Measurements from ENCODE around the gene TCP11L2. TPM values are rescaled to one million over a fixed set of nuclear protein-coding genes. Genes with fewer than 3 reads are reported as not detected.
"Not testable (repeated sequence)": the region's sequence is repeated elsewhere in the genome, so short reads cannot be mapped to it uniquely, and the experiment has no call there.

Gene TCP11L2
- total RNA-seq, 2 experiments from 2014 or later = 5.9 to 6.4 TPM

GRCh38 chr12:106357549-106358395 is 55.2 kb downstream of the TCP11L2 start, which contains the start of gene POLR3B:
POLR3B (plus strand) TSS chr12:106357748; CDS start chr12:106357880, 132 bp downstream.
- CTCF ChIA-PET = interaction anchor here (0.7 to 5.3 kb wide), 40 partner anchors 8 to 598 kb away, joined by 3 to 46 read pairs (median 5); partner anchors contain the start of gene TMEM263
- ATAC-seq = peak; percentile 93
- POLR2A ChIA-PET = interaction anchor here (0.6 to 2.0 kb wide), 9 partner anchors 18 to 396 kb away, joined by 3 to 11 read pairs (median 4); partner anchors contain the start of gene TCP11L2
- Mint-ChIP-seq H3K27me3 (ENCODE audit: low read depth) (no peaks in the 10 kb centered on the region), H3K36me3 (ENCODE audit: low read depth) (peaks cover 2% of the 10 kb centered on the region), H3K9me3 (ENCODE audit: insufficient read depth) (no peaks in the 10 kb centered on the region), H3K4me1 (ENCODE audit: low read depth) (peaks cover 16% of the 10 kb centered on the region), H3K4me3 (peak within 1 kb of the TSS; percentile 89), H3K27ac (peak within 1 kb of the TSS; percentile 91)
- peak; percentile 97 for DNase-seq

DNA sequence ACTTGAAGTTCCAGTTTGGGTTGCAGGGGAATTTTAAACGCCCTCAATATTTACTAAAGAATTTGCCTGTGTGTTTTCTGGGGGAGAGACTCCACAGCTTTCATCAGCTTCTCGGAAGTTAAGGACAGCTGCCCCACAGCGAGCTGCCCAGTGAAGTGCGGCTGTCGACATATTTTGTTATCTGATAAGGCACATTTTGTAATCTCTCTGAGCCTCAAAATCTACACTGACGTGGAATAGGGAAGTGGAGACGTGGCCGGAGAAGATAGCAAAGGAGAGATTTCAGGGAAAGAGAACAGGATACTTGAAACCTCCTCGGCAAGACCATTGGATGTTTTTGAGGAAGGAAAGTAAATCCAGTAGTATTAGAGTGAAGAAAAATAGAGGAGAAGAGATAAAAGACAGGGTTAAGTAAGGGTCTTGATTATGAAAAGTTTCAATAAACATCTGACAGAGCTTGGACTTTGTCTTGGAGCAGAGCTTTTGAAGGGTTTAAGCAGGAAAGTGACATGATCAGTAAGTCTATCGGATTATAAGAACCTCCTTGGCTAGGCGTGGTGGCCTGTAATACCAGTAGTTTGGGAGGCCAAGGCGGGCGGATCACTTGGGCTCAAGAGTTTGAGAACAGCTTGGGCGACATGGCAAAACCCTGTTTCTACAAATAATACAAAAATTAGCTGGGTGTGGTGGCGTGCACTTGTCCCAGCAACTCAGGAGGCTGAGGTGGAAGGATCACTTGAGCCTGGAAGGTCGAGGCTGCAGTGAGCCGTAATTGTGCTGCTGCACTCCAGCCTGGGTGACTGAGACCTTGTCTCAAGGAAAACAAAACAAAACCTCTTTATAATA is 56.1 kb downstream of the TCP11L2 start:
- DNase-seq = no peak
- no peaks in the 10 kb centered on the region for H3K27me3 Mint-ChIP-seq (ENCODE audit: low read depth)
- H3K4me3 Mint-ChIP-seq = peak overlapping the region; percentile 89
- H3K4me1 Mint-ChIP-seq (ENCODE audit: low read depth) = peaks cover 16% of the 10 kb centered on the region
- H3K9me3 Mint-ChIP-seq (ENCODE audit: insufficient read depth) = no peaks in the 10 kb centered on the region
- CTCF ChIA-PET = interaction anchor here (0.7 to 5.3 kb wide), 27 partner anchors 8 to 583 kb away, joined by 3 to 46 read pairs (median 6); no protein-coding TSS in a partner anchor
- H3K36me3 Mint-ChIP-seq (ENCODE audit: low read depth) = peaks cover 2% of the 10 kb centered on the region
- ATAC-seq = peak; percentile 9
- POLR2A ChIA-PET = interaction anchor here (0.6 to 2.0 kb wide), 8 partner anchors 17 to 178 kb away, joined by 3 to 11 read pairs (median 4); partner anchors contain the start of gene TCP11L2
- peak overlapping the region; percentile 91 for H3K27ac Mint-ChIP-seq

DNA sequence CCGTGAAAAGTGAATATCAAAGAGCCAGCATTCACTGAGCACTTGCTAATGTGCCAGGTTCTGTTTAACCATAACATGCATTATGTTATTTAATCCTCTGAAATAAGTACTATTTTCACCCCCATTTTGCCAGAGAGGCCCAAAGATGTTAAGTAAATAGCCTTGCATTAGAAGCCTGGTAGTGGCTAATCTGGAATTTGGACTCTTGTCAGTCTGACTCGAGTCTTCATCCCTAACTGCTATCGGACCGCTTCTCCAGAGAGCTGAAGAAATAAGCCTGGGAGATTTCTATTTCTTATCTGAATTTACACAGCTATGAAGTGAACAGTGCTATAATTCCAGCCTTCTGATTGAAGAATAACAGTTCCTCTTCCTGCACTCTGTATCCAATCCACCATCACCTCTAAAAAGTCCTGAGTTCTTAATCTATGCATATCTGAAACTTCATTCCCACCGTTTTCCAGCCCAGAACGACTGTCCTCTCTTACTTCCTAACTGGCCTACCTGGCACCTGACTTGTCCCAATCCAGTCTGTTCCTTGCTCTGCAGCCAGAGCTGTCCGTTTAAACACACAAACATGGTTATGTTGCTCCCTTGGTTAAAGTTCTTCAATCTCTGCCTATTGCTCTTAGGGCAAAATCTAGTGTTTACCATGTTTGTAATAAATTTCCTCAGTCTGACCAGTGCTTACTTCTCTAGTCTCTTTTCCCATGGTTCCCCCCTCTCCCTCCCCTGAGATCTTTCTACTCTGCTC is 57.3 kb downstream of the TCP11L2 start:
- no peaks in the 10 kb centered on the region for H3K9me3 Mint-ChIP-seq (ENCODE audit: insufficient read depth)
- POLR2A ChIA-PET = no interaction called here
- H3K27ac Mint-ChIP-seq = no peak overlapping the region
- H3K4me1 Mint-ChIP-seq (ENCODE audit: low read depth) = peaks cover 18% of the 10 kb centered on the region
- no peaks in the 10 kb centered on the region for H3K27me3 Mint-ChIP-seq (ENCODE audit: low read depth)
- H3K36me3 Mint-ChIP-seq (ENCODE audit: low read depth) = peaks cover 2% of the 10 kb centered on the region
- no peak for ATAC-seq
- CTCF ChIA-PET = interaction anchor here (0.8 to 5.3 kb wide), 4 partner anchors 19 to 560 kb away, joined by 3 to 46 read pairs (median 20); no protein-coding TSS in a partner anchor
- no peak for DNase-seq
- no peak overlapping the region for H3K4me3 Mint-ChIP-seq

- Mint-ChIP-seq H3K36me3 (ENCODE audit: low read depth) (peaks cover 2% of the 10 kb centered on the region), H3K9me3 (ENCODE audit: insufficient read depth) (no peaks in the 10 kb centered on the region), H3K27ac (no peak overlapping the region), H3K4me1 (ENCODE audit: low read depth) (peaks cover 18% of the 10 kb centered on the region), H3K27me3 (ENCODE audit: low read depth) (no peaks in the 10 kb centered on the region), H3K4me3 (no peak overlapping the region)
- no peak for DNase-seq
- no peak for ATAC-seq
- ChIA-PET CTCF (interaction anchor here (0.8 to 5.3 kb wide), 5 partner anchors 18 to 559 kb away, joined by 3 to 46 read pairs (median 5); no protein-coding TSS in a partner anchor), POLR2A (no interaction called here)
Observed at GRCh38 chr12:106360400-106360994, 58.0 kb downstream of the TCP11L2 start.

GRCh38 chr12:106362971-106363370 is 60.4 kb downstream of the TCP11L2 start:
- ATAC-seq = no peak
- CTCF ChIA-PET = no interaction called here

DNA sequence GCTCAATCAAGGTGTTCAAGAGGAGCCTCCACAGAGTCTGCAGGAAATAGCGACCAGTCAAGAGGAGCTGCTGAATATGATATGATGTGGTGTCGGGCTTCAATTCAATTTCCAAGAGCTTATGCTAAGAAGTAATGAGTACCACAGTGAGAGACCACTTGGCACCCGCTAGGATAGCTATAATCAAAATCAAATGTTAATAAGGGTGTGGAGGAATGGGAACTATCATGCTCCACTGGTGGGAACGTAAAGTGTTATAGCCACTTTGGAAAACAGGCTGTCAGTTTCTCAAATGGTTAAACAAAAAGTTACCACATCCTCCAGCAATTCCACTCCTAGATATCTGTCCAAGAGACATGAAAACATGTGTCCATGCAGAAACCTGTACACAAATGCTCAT is 61.7 kb downstream of the TCP11L2 start:
- H3K27ac Mint-ChIP-seq = no peak overlapping the region
- ChIA-PET CTCF (interaction anchor here (1.7 kb wide), 1 partner anchor 138 kb away, joined by 3 read pairs; no protein-coding TSS in a partner anchor), POLR2A (no interaction called here)
- H3K4me1 Mint-ChIP-seq (ENCODE audit: low read depth) = peaks cover 2% of the 10 kb centered on the region
- H3K36me3 Mint-ChIP-seq (ENCODE audit: low read depth) = peaks cover 2% of the 10 kb centered on the region
- no peaks in the 10 kb centered on the region for H3K9me3 Mint-ChIP-seq (ENCODE audit: insufficient read depth)
- H3K4me3 Mint-ChIP-seq = no peak overlapping the region
- DNase-seq = no peak
- H3K27me3 Mint-ChIP-seq (ENCODE audit: low read depth) = no peaks in the 10 kb centered on the region
- no peak for ATAC-seq

More at GRCh38 chr12:106362971-106363370, 60.4 kb downstream of the TCP11L2 start:
- H3K27ac Mint-ChIP-seq = no peak overlapping the region
- H3K4me1 Mint-ChIP-seq (ENCODE audit: low read depth) = peaks cover 11% of the 10 kb centered on the region
- no peaks in the 10 kb centered on the region for H3K9me3 Mint-ChIP-seq (ENCODE audit: insufficient read depth)
- DNase-seq = no peak
- H3K27me3 Mint-ChIP-seq (ENCODE audit: low read depth) = no peaks in the 10 kb centered on the region
- no peak overlapping the region for H3K4me3 Mint-ChIP-seq
- POLR2A ChIA-PET = no interaction called here
- peaks cover 4% of the 10 kb centered on the region for H3K36me3 Mint-ChIP-seq (ENCODE audit: low read depth)

- CTCF ChIA-PET = interaction anchor here (1.9 kb wide), 1 partner anchor 12 kb away, joined by 13 read pairs; the partner anchor contains the start of gene POLR3B
- H3K9me3 Mint-ChIP-seq (ENCODE audit: insufficient read depth) = no peaks in the 10 kb centered on the region
- POLR2A ChIA-PET = no interaction called here
- DNase-seq (no peak), ATAC-seq (no peak)
- no peak overlapping the region for H3K4me3 Mint-ChIP-seq
- H3K27me3 Mint-ChIP-seq (ENCODE audit: low read depth) = no peaks in the 10 kb centered on the region
- H3K4me1 Mint-ChIP-seq (ENCODE audit: low read depth) = no peaks in the 10 kb centered on the region
- H3K36me3 Mint-ChIP-seq (ENCODE audit: low read depth) = peaks cover 30% of the 10 kb centered on the region
- no peak overlapping the region for H3K27ac Mint-ChIP-seq
Observed at GRCh38 chr12:106369624-106370346, 67.3 kb downstream of the TCP11L2 start.

- Mint-ChIP-seq H3K4me1 (ENCODE audit: low read depth) (peaks cover 22% of the 10 kb centered on the region), H3K27me3 (ENCODE audit: low read depth) (no peaks in the 10 kb centered on the region), H3K36me3 (ENCODE audit: low read depth) (peaks cover 60% of the 10 kb centered on the region), H3K27ac (peak overlapping the region; percentile 40), H3K9me3 (ENCODE audit: insufficient read depth) (peaks cover 4% of the 10 kb centered on the region), H3K4me3 (no peak overlapping the region)
- ATAC-seq = peak; percentile 49
- ChIA-PET POLR2A (interaction anchor here (0.6 kb wide), 1 partner anchor 1018 kb away, joined by 3 read pairs; no protein-coding TSS in a partner anchor), CTCF (interaction anchor here (0.8 to 4.6 kb wide), 5 partner anchors 12 to 541 kb away, joined by 3 to 36 read pairs (median 5); partner anchors contain the start of gene POLR3B)
- no peak for DNase-seq
Observed at GRCh38 chr12:106378788-106379187, 76.3 kb downstream of the TCP11L2 start.

- ChIA-PET POLR2A (interaction anchor here (1.3 kb wide), 1 partner anchor 23 kb away, joined by 3 read pairs; no protein-coding TSS in a partner anchor), CTCF (interaction anchor here (0.7 to 4.6 kb wide), 4 partner anchors 23 to 539 kb away, joined by 3 to 36 read pairs (median 14); partner anchors contain the start of gene POLR3B)
- no peak for DNase-seq
- no peak for ATAC-seq
- Mint-ChIP-seq H3K4me3 (no peak overlapping the region), H3K36me3 (ENCODE audit: low read depth) (peaks cover 49% of the 10 kb centered on the region), H3K27ac (no peak overlapping the region), H3K27me3 (ENCODE audit: low read depth) (no peaks in the 10 kb centered on the region), H3K9me3 (ENCODE audit: insufficient read depth) (peaks cover 4% of the 10 kb centered on the region), H3K4me1 (ENCODE audit: low read depth) (peaks cover 22% of the 10 kb centered on the region)
Observed at GRCh38 chr12:106380954-106381353, 78.4 kb downstream of the TCP11L2 start.

DNA sequence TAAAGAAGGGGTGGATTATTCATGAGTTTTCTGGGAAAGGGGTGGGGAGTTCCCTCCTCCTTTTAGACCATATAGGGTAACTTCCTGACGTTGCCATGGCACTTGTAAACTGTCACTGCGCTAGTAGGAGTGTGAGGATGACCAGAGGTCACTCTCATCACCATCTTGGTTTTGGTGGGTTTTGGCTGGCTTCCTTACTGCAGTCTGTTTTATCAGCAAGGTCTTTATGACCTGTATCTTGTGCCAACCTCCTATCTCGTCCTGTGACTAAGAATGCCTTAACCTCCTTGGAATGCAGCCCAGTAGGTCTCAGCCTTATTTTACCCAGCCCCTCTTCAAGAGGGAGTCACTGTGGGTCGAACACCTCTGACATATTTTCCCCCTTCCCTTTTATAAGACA is 79.3 kb downstream of the TCP11L2 start:
- H3K36me3 Mint-ChIP-seq (ENCODE audit: low read depth) = peaks cover 43% of the 10 kb centered on the region
- H3K27ac Mint-ChIP-seq; H3K9me3 Mint-ChIP-seq (ENCODE audit: insufficient read depth); POLR2A ChIA-PET; H3K4me3 Mint-ChIP-seq; ATAC-seq; H3K27me3 Mint-ChIP-seq (ENCODE audit: low read depth); DNase-seq: not testable (repeated sequence)
- CTCF ChIA-PET = interaction anchor here (4.2 kb wide), 1 partner anchor 538 kb away, joined by 24 read pairs; no protein-coding TSS in a partner anchor
- peaks cover 22% of the 10 kb centered on the region for H3K4me1 Mint-ChIP-seq (ENCODE audit: low read depth)
